NCI-H2196 (cell line): ENCODE results near the gene RBM47.
A peak's percentile ranks its signal among the peaks of the same experiment; 100 is the strongest.
"Not testable (repeated sequence)": the region's sequence is repeated elsewhere in the genome, so short reads cannot be mapped to it uniquely, and the experiment has no call there.

Experiments used
- DNase-seq: peaks from one replicate; lab custom pipeline; 2025; ENCODE audit not compliant: unreplicated experiment; lab: John Stamatoyannopoulos, UW

Gene RBM47

GRCh38 chr4:40544221-40544620 lies 85.4 kb downstream of the RBM47 start:
- no peak for DNase-seq

- no peak for DNase-seq
These were observed 88.9 kb downstream of the RBM47 start for GRCh38 chr4:40540800-40541199.

- DNase-seq: no peak
These were observed 93.6 kb downstream of the RBM47 start for GRCh38 chr4:40536032-40536431.

GRCh38 chr4:40531636-40532023 lies 98.0 kb downstream of the RBM47 start:
- no peak for DNase-seq

GRCh38 chr4:40530961-40531635 lies 98.6 kb downstream of the RBM47 start:
- DNase-seq: no peak

- DNase-seq: no peak
These were observed 102.9 kb downstream of the RBM47 start for GRCh38 chr4:40526741-40527140.

- DNase-seq: no peak
These were observed 103.7 kb downstream of the RBM47 start for GRCh38 chr4:40525752-40526598.

- peak; percentile 22 for DNase-seq
These were observed 105.2 kb downstream of the RBM47 start for GRCh38 chr4:40524366-40525041.

GRCh38 chr4:40523581-40523980 lies 106.1 kb downstream of the RBM47 start:
- no peak for DNase-seq

GRCh38 chr4:40521957-40522356 lies 107.7 kb downstream of the RBM47 start:
- no peak for DNase-seq

- DNase-seq: no peak
These were observed 109.1 kb downstream of the RBM47 start for GRCh38 chr4:40520533-40520932.

GRCh38 chr4:40517081-40517480 lies 112.6 kb downstream of the RBM47 start:
- DNase-seq: not testable (repeated sequence)

- no peak for DNase-seq
These were observed 113.0 kb downstream of the RBM47 start for GRCh38 chr4:40516651-40517050.

GRCh38 chr4:40515398-40516293 lies 114.0 kb downstream of the RBM47 start:
- DNase-seq: no peak

GRCh38 chr4:40515037-40515397 lies 114.6 kb downstream of the RBM47 start:
- DNase-seq: no peak

GRCh38 chr4:40514497-40514951 lies 115.1 kb downstream of the RBM47 start:
- peak; percentile 57 for DNase-seq

GRCh38 chr4:40511036-40511614 lies 118.5 kb downstream of the RBM47 start:
- no peak for DNase-seq

- DNase-seq: peak; percentile 40
These were observed 121.7 kb downstream of the RBM47 start for GRCh38 chr4:40507977-40508376.

GRCh38 chr4:40506492-40506891 lies 123.2 kb downstream of the RBM47 start:
- no peak for DNase-seq

- no peak for DNase-seq
These were observed 123.6 kb downstream of the RBM47 start for GRCh38 chr4:40506066-40506465.
